SK-N-SH (cell line): ENCODE results near the gene GTF3C1.

ENCODE experiments used
- POLR2AphosphoS5 ChIP-seq: IDR thresholded peaks from 2 replicates; pipeline ENCODE4 v1.6.1; 2012; ENCODE audit warnings: low read depth, low read length
- REST ChIP-seq: IDR thresholded peaks from 2 replicates; pipeline ENCODE4 v1.6.1; 2012; ENCODE audit warnings: mild to moderate bottlenecking, low read depth, low read length, moderate library complexity
- TAF1 ChIP-seq: IDR thresholded peaks from 2 replicates; pipeline ENCODE4 v1.6.1; 2012; ENCODE audit warnings: low read depth, mild to moderate bottlenecking, low read length, moderate library complexity, borderline replicate concordance
- TF ChIP-seq, protein P1 (sequence below): fragments of 200-600 bp; sonication (generic); IDR thresholded peaks from 2 replicates; pipeline ENCODE4 v1.6.1; 2017; ENCODE audit warnings: antibody characterized with exemption, mild to moderate bottlenecking, moderate library complexity

DNA sequence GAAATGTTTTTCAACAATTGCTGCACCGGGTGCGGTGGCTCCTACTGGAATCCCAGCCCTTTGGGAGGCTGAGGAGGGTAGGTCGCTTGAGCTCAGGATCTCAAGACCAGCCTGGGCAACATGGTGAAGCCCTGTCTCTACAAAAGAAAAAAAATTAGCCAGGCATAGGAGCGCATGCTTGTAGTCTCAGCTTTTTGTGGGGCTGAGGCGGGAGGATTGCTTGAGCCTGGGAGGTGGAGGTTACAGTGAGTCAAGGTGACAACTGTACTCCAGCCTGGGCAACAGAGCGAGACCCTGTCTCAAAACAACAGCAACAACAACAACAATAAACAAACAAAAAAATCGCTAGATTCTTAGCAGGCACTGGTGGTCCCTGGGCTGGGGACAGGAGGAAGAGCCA lies 119.2 kb downstream of the GTF3C1 start:
- TF ChIP-seq, protein P1, sequence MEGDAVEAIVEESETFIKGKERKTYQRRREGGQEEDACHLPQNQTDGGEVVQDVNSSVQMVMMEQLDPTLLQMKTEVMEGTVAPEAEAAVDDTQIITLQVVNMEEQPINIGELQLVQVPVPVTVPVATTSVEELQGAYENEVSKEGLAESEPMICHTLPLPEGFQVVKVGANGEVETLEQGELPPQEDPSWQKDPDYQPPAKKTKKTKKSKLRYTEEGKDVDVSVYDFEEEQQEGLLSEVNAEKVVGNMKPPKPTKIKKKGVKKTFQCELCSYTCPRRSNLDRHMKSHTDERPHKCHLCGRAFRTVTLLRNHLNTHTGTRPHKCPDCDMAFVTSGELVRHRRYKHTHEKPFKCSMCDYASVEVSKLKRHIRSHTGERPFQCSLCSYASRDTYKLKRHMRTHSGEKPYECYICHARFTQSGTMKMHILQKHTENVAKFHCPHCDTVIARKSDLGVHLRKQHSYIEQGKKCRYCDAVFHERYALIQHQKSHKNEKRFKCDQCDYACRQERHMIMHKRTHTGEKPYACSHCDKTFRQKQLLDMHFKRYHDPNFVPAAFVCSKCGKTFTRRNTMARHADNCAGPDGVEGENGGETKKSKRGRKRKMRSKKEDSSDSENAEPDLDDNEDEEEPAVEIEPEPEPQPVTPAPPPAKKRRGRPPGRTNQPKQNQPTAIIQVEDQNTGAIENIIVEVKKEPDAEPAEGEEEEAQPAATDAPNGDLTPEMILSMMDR, result no peak
- TF ChIP-seq REST (no peak), TAF1 (no peak), POLR2AphosphoS5 (no peak)
